WERI-Rb-1 (cell line): ENCODE measurements around the gene WWP2.
A peak's percentile ranks its signal among the peaks of the same experiment; 100 is the strongest.

Experiments used
- DNase-seq: peaks from one replicate; pipeline ENCODE4 v3.0.0-alpha.2; 2020
- H3K27ac ChIP-seq: fragments of 250-450 bp; sonication (Bioruptor Pico); 2 replicates; pipeline ENCODE4 v1.5.1; 2020; ENCODE audit warnings: mild to moderate bottlenecking, moderate library complexity
- H3K27me3 ChIP-seq: fragments of 250-450 bp; sonication (Bioruptor Pico); 2 replicates; pipeline ENCODE4 v1.5.1; 2021; ENCODE audit warnings: mild to moderate bottlenecking, low read depth, moderate library complexity; ENCODE audit not compliant: insufficient read depth, severe bottlenecking
- H3K36me3 ChIP-seq: fragments of 250-450 bp; sonication (Bioruptor Pico); 2 replicates; pipeline ENCODE4 v1.5.1; 2020; ENCODE audit warnings: mild to moderate bottlenecking, moderate library complexity
- H3K4me3 ChIP-seq: 2 replicates; pipeline ENCODE4 v1.5.1; 2011; ENCODE audit warnings: low read depth, mild to moderate bottlenecking, control low read depth, low read length
- H3K9me3 ChIP-seq: fragments of 250-450 bp; sonication (Bioruptor Pico); 2 replicates; pipeline ENCODE4 v1.5.1; 2021; ENCODE audit warnings: mild to moderate bottlenecking, moderate library complexity; ENCODE audit not compliant: severe bottlenecking
- CTCF ChIP-seq: IDR thresholded peaks from 2 replicates; pipeline ENCODE4 v1.5.1; 2011; ENCODE audit warnings: low read depth, mild to moderate bottlenecking, control low read depth, inconsistent platforms, low read length

The WWP2 gene

GRCh38 chr16:69936751-69937211 lies 174.6 kb downstream of the WWP2 start:
- Histone ChIP-seq H3K27me3 (no peaks in the 10 kb centered on the region), H3K4me3 (no peak overlapping the region), H3K36me3 (peaks cover 4% of the 10 kb centered on the region; the same call in 1 of the 2 replicates), H3K9me3 (no peaks in the 10 kb centered on the region), H3K27ac (no peak overlapping the region)
- DNase-seq = no peak
- no peak for TF ChIP-seq CTCF

GRCh38 chr16:69937465-69937951 lies 175.4 kb downstream of the WWP2 start:
- DNase-seq = no peak

GRCh38 chr16:69938981-69939820 lies 177.1 kb downstream of the WWP2 start:
- no peak for TF ChIP-seq CTCF
- Histone ChIP-seq H3K27me3 (no peaks in the 10 kb centered on the region), H3K27ac (no peak overlapping the region), H3K36me3 (0 out of 2 replicates have a peak, but pooled peaks cover 4% of the 10 kb centered on the region), H3K4me3 (no peak overlapping the region), H3K9me3 (no peaks in the 10 kb centered on the region)
- no peak for DNase-seq

More at GRCh38 chr16:69937465-69937951, 175.4 kb downstream of the WWP2 start:
- Histone ChIP-seq H3K36me3 (0 out of 2 replicates have a peak, but pooled peaks cover 4% of the 10 kb centered on the region), H3K27me3 (no peaks in the 10 kb centered on the region), H3K4me3 (no peak overlapping the region), H3K9me3 (no peaks in the 10 kb centered on the region), H3K27ac (no peak overlapping the region)
- TF ChIP-seq CTCF = 0 out of 2 replicates have a peak, but pooled peaks have one; percentile 4

GRCh38 chr16:69939821-69940585 lies 177.9 kb downstream of the WWP2 start:
- H3K9me3 ChIP-seq = no peaks in the 10 kb centered on the region
- no peaks in the 10 kb centered on the region for H3K27me3 ChIP-seq
- no peak for TF ChIP-seq CTCF
- H3K36me3 ChIP-seq = 0 out of 2 replicates have a peak, but pooled peaks cover 4% of the 10 kb centered on the region
- H3K4me3 ChIP-seq = no peak overlapping the region
- no peak overlapping the region for H3K27ac ChIP-seq
- no peak for DNase-seq

GRCh38 chr16:69940676-69941075 lies 178.5 kb downstream of the WWP2 start:
- Histone ChIP-seq H3K27me3 (no peaks in the 10 kb centered on the region), H3K9me3 (no peaks in the 10 kb centered on the region), H3K27ac (no peak overlapping the region), H3K36me3 (0 out of 2 replicates have a peak, but pooled peaks cover 4% of the 10 kb centered on the region), H3K4me3 (no peak overlapping the region)
- TF ChIP-seq CTCF = no peak
- no peak for DNase-seq
